RWPE1 (cell line): Measurements from ENCODE around the gene MCF2L.

Source experiments
- CTCF ChIA-PET: fragments of 350-600 bp; sonication (Branson Sonifier 250); formaldehyde crosslinking; extraction: SDS; loops from one replicate; lab custom pipeline; 2021; lab: Yijun Ruan, JAX
- POLR2A ChIA-PET: fragments of 400-600 bp; formaldehyde crosslinking; extraction: SDS; loops from one replicate; lab custom pipeline; 2020; ENCODE audit warnings: antibody characterized with exemption; ENCODE audit not compliant: low non-redundant PET; lab: Yijun Ruan, JAX
- DNase-seq: peaks from one replicate; pipeline ENCODE4 v3.0.0; 2012; ENCODE audit warnings: low spot score
- H3K27ac ChIP-seq: fragments of 450-650 bp; 2 replicates; pipeline ENCODE4 v1.5.1; 2017
- TF ChIP-seq, protein P1 (sequence below): fragments of 450-650 bp; conservative IDR thresholded peaks from 2 replicates; pipeline ENCODE4 v1.5.1; 2017; ENCODE audit warnings: low read depth, mild to moderate bottlenecking

Gene MCF2L

DNA sequence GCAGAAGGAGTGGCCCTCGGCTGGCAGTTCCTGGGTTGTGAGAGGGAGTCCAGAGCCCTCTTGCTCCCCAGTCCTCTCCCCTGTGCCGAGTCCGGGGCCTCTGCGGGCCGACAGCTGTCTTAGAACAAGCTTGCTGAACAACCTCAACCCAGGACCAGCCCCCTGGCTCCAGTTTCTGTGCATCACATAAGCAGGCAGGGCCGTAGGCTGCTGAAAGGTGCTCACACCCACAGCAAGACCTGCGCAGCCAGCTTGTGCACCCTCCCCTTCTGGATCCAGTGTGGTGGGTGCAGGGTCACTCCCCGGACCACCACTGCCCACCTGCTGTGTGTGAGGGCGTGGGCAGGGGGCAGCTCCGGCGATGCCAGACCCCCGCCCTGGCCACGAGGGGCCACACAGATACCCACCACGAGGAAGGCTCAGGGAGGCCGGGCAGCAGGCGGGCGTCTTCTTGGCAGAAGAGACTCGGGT is 111.4 kb downstream of the MCF2L start:
- POLR2A ChIA-PET: no interaction called here
- H3K27ac ChIP-seq: no peak overlapping the region
- DNase-seq: no peak
- CTCF ChIA-PET: no interaction called here
- TF ChIP-seq, protein P1, sequence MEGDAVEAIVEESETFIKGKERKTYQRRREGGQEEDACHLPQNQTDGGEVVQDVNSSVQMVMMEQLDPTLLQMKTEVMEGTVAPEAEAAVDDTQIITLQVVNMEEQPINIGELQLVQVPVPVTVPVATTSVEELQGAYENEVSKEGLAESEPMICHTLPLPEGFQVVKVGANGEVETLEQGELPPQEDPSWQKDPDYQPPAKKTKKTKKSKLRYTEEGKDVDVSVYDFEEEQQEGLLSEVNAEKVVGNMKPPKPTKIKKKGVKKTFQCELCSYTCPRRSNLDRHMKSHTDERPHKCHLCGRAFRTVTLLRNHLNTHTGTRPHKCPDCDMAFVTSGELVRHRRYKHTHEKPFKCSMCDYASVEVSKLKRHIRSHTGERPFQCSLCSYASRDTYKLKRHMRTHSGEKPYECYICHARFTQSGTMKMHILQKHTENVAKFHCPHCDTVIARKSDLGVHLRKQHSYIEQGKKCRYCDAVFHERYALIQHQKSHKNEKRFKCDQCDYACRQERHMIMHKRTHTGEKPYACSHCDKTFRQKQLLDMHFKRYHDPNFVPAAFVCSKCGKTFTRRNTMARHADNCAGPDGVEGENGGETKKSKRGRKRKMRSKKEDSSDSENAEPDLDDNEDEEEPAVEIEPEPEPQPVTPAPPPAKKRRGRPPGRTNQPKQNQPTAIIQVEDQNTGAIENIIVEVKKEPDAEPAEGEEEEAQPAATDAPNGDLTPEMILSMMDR: no peak

GRCh38 chr13:113080901-113081521 is 112.0 kb downstream of the MCF2L start:
- POLR2A ChIA-PET: no interaction called here
- TF ChIP-seq, protein P1: no peak
- no peak overlapping the region for H3K27ac ChIP-seq
- CTCF ChIA-PET: no interaction called here
- no peak for DNase-seq

DNA sequence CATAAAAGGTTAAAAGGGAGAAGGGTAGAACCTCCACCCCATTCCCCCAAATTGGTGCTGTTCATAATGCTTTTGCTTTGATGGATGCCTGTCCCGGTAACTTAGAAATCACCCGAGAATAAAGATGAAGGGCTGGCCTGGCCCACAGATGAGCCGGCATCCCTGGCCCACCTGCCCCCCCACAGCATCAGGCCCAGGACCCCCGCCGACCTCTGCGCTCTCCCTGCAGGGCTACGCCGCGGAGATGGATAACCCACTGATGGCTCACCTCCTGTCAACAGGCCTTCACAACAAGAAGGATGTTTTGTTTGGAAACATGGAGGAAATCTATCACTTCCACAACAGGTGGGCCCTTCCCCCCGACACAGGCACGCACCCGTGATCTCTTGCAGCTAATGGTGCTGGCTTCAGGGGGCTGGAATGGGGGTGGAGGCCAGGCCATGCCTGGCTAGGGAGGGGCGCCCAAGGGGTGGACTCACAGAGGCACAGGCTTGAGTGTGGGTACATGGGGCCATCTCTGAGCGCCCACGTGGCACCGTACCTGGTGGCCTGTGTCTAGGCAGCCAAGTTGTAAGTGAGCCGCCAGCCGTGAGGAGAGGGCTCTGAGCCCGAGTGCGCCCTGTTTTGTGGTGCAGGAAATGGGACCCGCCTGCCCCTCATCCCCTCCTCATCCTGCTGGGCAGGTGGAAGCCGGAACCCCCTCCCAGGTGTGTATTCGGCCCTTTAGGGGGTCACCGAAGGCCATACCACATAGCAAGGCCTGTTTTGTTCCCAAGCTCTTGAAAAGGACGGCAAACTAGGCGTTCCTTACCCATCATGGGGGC is 113.4 kb downstream of the MCF2L start:
- CTCF ChIA-PET: no interaction called here
- TF ChIP-seq, protein P1: no peak
- POLR2A ChIA-PET: no interaction called here
- H3K27ac ChIP-seq: no peak overlapping the region
- DNase-seq: no peak

- ChIA-PET POLR2A (no interaction called here), CTCF (no interaction called here)
- DNase-seq: no peak
- TF ChIP-seq, protein P1: no peak
- H3K27ac ChIP-seq: no peak overlapping the region
Measured at GRCh38 chr13:113083022-113083373, 114.0 kb downstream of the MCF2L start.

DNA sequence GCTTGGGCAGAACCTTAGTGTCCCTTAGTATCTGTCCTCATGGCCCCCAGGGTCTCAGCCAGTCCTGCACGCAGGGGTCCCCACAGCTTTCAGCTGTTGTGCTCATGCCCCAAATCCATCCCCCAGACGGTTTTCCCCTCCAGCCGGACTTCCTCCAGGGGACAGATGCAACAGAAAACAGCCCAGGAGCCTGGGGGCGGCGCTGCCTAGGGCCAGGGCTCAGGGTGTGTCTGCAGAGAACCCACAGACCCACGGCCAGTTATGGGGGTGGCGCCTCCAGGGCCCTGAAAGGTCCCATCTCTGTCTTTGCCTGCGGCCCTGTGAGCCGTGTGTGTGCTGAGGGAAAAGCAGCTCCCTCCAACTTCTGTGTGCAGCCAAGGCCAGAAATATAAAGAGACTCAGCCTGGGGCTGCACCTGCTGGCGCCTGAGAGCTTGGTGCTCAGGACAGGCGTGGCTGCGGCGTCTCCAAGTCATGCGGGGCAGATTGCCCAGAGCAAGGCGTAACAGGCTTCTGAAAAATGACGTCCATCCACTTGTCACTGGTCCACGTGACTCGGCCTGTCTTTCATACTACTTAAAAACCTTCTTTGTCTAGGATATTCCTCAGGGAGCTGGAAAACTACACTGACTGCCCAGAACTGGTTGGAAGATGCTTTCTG is 114.5 kb downstream of the MCF2L start:
- ChIA-PET POLR2A (no interaction called here), CTCF (interaction anchor here (0.7 kb wide), 1 partner anchor 300 kb away, joined by 3 read pairs; no protein-coding TSS in a partner anchor)
- H3K27ac ChIP-seq: no peak overlapping the region
- DNase-seq: peak; percentile 52
- TF ChIP-seq, protein P1: no peak
